ENCODE data around the gene LRRC55.

DNA sequence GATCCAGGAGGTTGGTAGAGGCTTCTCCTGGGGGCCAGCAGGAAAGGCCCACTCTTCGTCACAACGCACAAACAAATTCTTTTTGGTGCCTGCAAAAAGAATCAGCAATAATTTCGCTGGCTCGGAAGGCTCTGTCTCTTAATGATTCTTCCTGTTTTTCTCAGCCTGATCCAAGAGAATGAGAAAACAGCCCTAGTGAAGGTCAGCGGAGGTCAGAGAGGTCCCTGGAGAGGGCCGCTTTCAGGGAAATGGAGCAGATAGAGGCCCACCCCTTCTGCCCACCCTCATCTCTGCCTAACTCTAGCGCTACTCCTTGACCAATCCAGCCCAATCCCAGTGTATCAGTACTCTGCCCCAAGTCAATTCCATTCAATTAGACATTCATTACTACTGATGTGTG is 19.2 kb downstream of the LRRC55 start:
- TF ChIP-seq CTCF (IDR thresholded peaks at IDR 0.05), result no peak
- TF ChIP-seq POLR2A (IDR thresholded peaks at IDR 0.05), result no peak
